Sigmoid colon (tissue), 4 donors: Measurements from ENCODE around the gene CLCA4.

Experiments used
- CTCF ChIP-seq, 4 experiments: fragments of 450-650 bp in 3 of 4; fragments of 200-600 bp in 1 of 4; IDR thresholded peaks; one replicate each; pipeline ENCODE4 v1.5.1; 2016 to 2019; ENCODE audit warnings: antibody characterized with exemption in 4 of 4, mild to moderate bottlenecking in 3 of 4, moderate library complexity in 2 of 4
- EP300 ChIP-seq, 4 donors: sonication (generic); formaldehyde crosslinking; IDR thresholded peaks; one replicate each; pipeline ENCODE4 v1.6.1; 2017; ENCODE audit warnings: antibody characterized with exemption in 4 of 4
- POLR2A ChIP-seq, 2 donors: fragments of 450-650 bp; IDR thresholded peaks; one replicate each; pipeline ENCODE4 v1.6.1; 2016; ENCODE audit warnings: antibody characterized with exemption in 2 of 2, mild to moderate bottlenecking in 2 of 2, moderate library complexity in 2 of 2
- POLR2AphosphoS5 ChIP-seq, 4 donors: sonication (generic); formaldehyde crosslinking; IDR thresholded peaks; one replicate each; pipeline ENCODE4 v1.6.1; 2017; ENCODE audit warnings: antibody characterized with exemption in 4 of 4

- no peak for TF ChIP-seq CTCF (IDR thresholded peaks at IDR 0.05)
- no peak for TF ChIP-seq POLR2A (IDR thresholded peaks at IDR 0.05)
- no peak for TF ChIP-seq EP300 (IDR thresholded peaks at IDR 0.05)
- TF ChIP-seq POLR2AphosphoS5 (IDR thresholded peaks at IDR 0.05) = no peak
These were observed 36.2 kb downstream of the CLCA4 start for GRCh38 chr1:86583032-86583431.
